DOHH2 (cell line): ENCODE measurements around the gene YPEL3.

Experiments
- H3F3A ChIP-seq: fragments of 200-600 bp; sonication (generic), shearing (Covaris generic); 2 replicates; pipeline ENCODE4 v1.6.0; 2016; ENCODE audit warnings: antibody characterized with exemption, mild to moderate bottlenecking; ENCODE audit not compliant: control insufficient read depth, insufficient read depth
- H3K27ac ChIP-seq: fragments of 200-600 bp; sonication (generic); 2 replicates; pipeline ENCODE4 v1.5.1; 2014; ENCODE audit warnings: low read depth, mild to moderate bottlenecking, low read length, moderate library complexity
- H3K27me3 ChIP-seq: fragments of 200-600 bp; sonication (generic); 2 replicates; pipeline ENCODE4 v1.6.1; 2014; ENCODE audit warnings: mild to moderate bottlenecking, low read length, mixed read lengths; ENCODE audit not compliant: control insufficient read depth
- H3K36me3 ChIP-seq: fragments of 200-600 bp; sonication (generic); 2 replicates; pipeline ENCODE4 v1.6.1; 2014; ENCODE audit warnings: mild to moderate bottlenecking, low read length, moderate library complexity, mixed read lengths; ENCODE audit not compliant: control insufficient read depth
- H3K4me1 ChIP-seq: fragments of 200-600 bp; sonication (generic); 2 replicates; pipeline ENCODE4 v1.6.1; 2014; ENCODE audit warnings: mild to moderate bottlenecking, low read length, mixed read lengths; ENCODE audit not compliant: control insufficient read depth
- H3K4me2 ChIP-seq: fragments of 200-600 bp; sonication (generic); 2 replicates; pipeline ENCODE4 v1.6.0; 2014; ENCODE audit warnings: mild to moderate bottlenecking, low read length, moderate library complexity
- H3K4me3 ChIP-seq: fragments of 200-600 bp; sonication (generic); 2 replicates; pipeline ENCODE4 v1.5.1; 2014; ENCODE audit warnings: mild to moderate bottlenecking, low read length, mixed read lengths
- H3K79me2 ChIP-seq: fragments of 200-600 bp; sonication (generic); 2 replicates; pipeline ENCODE4 v1.6.1; 2014; ENCODE audit warnings: mild to moderate bottlenecking, low read length, mixed read lengths; ENCODE audit not compliant: control insufficient read depth
- H3K9me2 ChIP-seq: fragments of 200-600 bp; sonication (generic); replicated peaks from 2 replicates; pipeline ENCODE4 v1.6.1; 2014; ENCODE audit warnings: mild to moderate bottlenecking, low read length, mixed read lengths; ENCODE audit not compliant: control insufficient read depth
- H3K9me3 ChIP-seq: fragments of 200-600 bp; sonication (generic); 2 replicates; pipeline ENCODE4 v1.6.1; 2014; ENCODE audit warnings: antibody characterized with exemption, low read length, mixed read lengths; ENCODE audit not compliant: control insufficient read depth, insufficient read depth
- H4K20me1 ChIP-seq: fragments of 200-600 bp; sonication (generic); 2 replicates; pipeline ENCODE4 v1.6.0; 2014; ENCODE audit warnings: low read depth, mild to moderate bottlenecking, antibody characterized with exemption, low read length, moderate library complexity; ENCODE audit not compliant: control insufficient read depth, insufficient read depth
- CTCF ChIP-seq: fragments of 200-600 bp; sonication (generic); IDR thresholded peaks from one replicate; pipeline ENCODE4 v1.5.1; 2014; ENCODE audit warnings: antibody characterized with exemption, mild to moderate bottlenecking, low read depth, low read length; ENCODE audit not compliant: poor library complexity, severe bottlenecking
- EZH2phosphoT487 ChIP-seq: fragments of 200-600 bp; sonication (generic); IDR thresholded peaks from 2 replicates; pipeline ENCODE4 v1.6.1; 2017; ENCODE audit warnings: borderline replicate concordance, mild to moderate bottlenecking, antibody characterized with exemption, low read length, moderate library complexity, mixed read lengths

The YPEL3 gene

DNA sequence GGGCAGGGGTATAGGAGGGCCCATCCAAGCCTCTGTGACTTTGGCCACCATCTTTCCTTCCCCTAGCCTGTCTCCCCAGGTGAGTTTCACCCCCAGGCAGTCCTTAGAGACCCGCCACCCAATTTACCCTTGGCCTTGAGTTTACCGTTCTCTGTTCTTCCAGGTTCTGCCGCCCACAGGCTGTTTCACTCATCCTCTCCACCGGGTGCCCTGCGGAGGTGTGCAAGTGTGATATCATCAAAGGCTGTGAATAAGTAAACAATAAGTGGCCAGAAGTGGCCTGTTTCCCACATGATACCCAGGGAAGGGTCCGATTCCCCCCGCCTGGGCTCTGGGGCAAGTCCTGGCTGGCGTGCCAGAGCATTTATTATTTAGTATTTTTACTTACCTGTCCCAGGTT lies 49.8 kb downstream of the YPEL3 start:
- no peak overlapping the region for H3K27ac ChIP-seq
- TF ChIP-seq EZH2phosphoT487, result no peak
- no peak for TF ChIP-seq CTCF
- no peaks in the 10 kb centered on the region; the same call in 1 of the 2 replicates for H3K27me3 ChIP-seq
- H3K4me1 ChIP-seq, result no peaks in the 10 kb centered on the region
- H4K20me1 ChIP-seq, result no peaks in the 10 kb centered on the region
- no peak overlapping the region for H3K4me2 ChIP-seq
- H3K36me3 ChIP-seq, result no peaks in the 10 kb centered on the region
- no peaks in the 10 kb centered on the region for H3K79me2 ChIP-seq
- H3K9me2 ChIP-seq, result no peaks in the 10 kb centered on the region
- no peak overlapping the region for H3K4me3 ChIP-seq
- H3F3A ChIP-seq, result 0 out of 2 replicates have a peak, but pooled peaks cover 3% of the 10 kb centered on the region
- no peaks in the 10 kb centered on the region for H3K9me3 ChIP-seq
